Umbilical cord (tissue), 2 donors: ENCODE data around the gene HOOK2. TPM values are rescaled to one million over a fixed set of nuclear protein-coding genes. Genes with fewer than 3 reads are reported as not detected.

Experiments
- DNase-seq: peaks from one replicate; pipeline ENCODE4 v3.0.0-alpha.2; 2015; ENCODE audit warnings: low spot score
- total RNA-seq: library from RNA; depleted of rRNA; stranded (reverse); fragments of >200 nt; gene quantifications from one replicate; pipeline ENCODE4 v1.2.3, GENCODE V29; 2014; ENCODE audit warnings: low replicate concordance; ENCODE audit not compliant: insufficient read depth

Gene HOOK2
- total RNA-seq, 1 donor from 2014 or later: 17.1 TPM

DNA sequence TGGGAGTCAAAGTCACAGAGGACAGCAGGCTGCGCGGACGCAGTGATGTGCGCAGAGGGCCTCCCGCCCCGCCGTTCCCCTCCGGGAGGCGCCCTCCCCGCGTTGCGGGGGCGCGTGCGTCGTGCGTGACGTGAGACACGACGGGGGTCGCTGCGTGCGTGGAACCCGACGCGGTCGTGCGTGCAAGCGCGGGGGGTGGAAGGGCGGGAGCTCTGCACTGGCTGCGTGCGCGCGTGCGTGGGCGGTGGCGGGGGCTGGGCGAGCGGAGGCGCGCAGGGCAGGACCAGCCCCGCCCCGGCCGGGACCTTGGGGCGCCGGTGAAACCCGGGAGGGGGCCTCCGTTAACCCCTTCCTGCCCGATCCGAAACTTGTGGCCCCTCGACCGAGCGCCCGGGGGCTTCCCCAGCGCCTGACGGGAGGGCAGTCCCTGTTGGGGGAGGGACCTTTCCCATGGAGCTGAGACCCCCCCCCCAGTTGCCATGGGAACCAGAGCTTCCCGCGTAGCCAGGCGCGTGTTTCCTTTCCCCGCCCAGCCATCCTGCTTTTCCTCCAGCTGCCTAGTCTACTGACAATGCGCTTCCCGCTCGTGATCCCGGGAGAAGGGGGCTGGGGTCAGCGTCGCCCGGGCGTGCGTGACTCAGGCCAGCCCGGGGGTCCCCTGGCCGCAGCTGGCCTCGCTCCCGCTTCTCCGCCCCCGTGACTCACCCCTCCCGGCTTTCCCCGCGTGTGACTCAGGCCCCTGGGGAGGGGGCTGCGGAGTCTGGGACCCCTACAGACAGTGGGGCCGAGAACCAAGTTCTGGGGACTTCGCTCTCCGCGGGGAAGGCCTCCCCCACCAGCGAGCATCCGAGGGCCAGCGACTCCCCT is 7.3 kb upstream of the HOOK2 start:
- peak; percentile 93 for DNase-seq

DNA sequence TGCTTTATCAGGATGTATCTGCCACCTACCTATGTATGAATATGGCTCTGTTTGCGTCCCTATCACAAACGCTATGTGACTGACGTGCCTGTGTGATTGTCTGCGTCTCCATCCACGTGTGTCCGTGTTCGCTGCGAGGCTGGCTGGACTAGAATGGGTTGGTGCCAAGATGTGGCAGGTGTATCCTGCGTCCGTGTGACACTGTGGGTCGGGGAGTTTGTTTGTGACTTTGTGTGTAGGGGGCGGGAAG is 6.7 kb upstream of the HOOK2 start:
- no peak for DNase-seq

DNA sequence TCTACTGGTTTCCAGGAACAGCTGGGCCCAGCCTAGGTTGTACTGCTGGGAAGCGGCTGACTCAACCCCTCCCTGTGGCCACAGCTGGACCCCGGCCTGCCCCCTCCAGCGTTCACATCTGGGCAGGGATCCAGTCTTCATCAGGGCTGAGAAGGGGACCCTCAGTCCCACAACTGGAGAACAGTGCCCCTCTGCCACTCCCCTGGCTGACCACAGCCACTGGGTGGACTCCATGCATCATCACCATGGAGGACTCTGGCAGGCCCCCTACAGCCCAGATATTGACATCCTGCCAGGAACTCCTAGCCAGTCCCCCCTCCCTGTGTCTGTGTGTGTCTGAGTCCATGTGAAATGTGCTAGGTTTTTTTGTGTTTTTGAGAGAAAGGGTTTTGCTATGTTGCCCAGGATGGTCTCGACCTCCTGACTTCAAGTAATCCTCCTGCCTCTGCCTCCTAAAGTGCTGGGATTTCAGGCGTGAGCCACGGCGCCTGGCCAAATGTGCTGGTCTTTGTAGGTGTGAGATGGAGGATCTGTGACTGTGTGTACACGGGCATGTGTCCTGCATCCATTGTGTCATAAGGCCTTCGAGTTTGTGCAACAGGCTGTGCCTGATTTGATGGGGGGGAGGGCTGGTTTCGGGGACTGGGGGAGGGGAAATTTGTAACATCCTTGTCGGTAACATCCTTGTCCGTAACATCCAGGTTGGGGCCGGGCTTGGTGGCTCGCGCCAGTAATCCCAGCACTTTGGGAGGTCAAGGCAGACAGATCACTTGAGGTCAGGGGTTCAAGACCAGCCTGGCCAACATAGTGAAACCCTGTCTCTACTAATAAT is 4.0 kb upstream of the HOOK2 start:
- DNase-seq: peak; percentile 91

DNA sequence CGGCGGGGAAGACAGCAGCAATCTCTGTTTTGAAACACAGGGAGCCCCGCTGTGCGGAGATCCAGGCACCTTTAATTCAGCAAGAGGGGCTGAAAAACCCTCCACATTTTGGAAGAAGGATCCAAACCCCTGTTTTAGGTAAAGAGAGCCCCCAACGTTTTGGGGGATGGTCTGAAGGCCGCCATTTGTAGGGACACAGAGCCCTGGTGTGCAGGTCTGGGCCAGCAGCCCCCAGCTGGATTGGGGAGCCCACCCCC is 3.5 kb upstream of the HOOK2 start:
- no peak for DNase-seq

DNA sequence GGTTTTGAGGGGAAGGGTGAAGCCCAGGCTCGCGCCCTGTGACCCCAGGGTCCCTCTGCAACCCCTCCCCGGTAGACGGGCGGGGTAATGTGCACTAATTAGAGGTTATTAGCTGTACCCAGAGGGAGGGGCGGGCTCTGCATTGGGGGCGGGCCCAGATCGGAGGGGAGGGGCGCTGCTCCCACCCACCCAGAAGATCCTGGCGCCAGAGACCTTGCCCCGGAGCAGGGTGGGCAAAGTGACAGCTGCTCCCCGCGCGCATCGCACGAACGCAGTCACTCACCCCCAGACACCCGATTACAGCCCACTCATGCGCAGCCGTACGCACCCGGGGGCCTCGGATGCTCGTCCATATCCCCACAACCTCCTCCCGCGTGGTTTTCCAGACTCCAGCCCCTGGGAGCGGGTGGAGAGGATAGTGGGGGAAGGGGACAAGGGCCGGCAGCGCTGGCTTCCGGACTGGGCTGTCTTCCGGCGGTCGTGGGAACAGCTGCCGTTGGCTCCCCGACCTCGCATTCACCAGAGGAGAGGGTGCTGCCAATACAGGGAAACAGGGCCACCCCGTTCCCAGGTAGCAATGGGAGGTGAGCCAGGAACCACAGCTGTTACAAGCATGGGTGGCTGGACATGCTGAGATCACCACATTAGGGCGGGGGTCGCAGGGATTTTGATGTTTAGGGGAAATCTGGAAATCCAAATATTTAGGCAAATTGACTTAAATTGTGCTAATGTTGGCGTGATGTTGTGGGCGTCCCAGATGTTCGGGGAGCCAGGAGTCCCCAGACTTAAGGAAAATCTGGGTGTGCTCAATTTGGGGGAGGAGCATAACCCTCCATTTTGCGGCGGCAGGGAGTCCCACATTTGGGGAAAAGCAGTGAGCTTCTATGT is 2.9 kb upstream of the HOOK2 start:
- DNase-seq: peak; percentile 89

DNA sequence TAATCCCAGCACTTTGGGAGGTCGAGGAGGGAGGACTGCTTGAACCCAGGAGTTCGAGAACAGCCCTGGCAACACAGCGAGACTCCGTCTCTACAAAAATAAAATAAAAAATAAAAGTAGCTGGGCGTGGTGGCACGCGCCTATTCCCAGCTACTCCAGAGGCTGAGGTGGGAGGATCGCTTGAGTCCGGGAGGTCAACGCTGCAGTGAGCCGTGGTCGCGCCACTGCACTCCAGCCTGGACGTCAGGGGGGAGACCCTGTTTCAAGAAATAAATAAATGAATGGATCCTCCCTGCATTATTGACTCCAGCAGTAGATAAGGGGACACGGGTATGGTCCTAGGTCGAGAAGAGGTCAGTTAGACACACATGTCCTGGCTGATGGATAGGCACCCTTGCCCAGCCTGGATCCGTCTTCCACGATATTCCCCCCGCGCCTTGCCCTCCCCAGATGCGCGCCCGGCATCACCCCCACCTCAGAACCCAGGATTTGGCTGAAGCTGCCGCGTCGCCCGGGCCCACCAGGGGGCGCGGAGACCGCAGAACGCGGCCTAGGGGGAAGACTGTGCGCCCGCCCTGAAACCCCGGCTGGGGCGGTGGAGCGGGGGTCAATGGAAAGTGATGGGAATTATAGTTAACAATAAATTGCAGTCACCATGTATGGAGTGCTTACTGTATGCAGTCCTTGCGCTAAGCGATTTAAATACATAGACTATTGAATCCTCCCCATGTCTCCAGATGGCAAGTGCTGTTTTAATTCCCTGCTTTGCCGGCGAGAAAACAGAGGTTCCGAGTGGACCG is 2.1 kb upstream of the HOOK2 start:
- peak; percentile 88 for DNase-seq

DNA sequence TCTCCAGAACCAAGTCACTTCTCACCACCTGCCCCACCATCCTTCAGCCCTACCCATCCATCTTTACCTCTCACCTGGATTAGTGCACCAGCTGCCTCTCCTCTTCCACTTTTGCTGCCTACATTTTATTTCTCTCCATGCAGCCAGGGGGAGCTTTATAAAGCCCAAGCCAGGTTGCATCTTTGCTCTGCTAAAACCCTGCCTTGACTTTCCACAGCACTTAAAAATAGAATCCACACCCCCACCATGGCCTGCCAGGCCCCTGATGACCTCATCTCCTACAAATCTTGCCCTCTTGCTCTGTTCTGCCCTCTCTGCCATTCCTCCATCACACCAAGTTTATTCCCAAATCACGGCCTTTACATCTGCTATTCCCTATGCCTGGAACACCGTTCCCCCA is 1.8 kb downstream of the HOOK2 start:
- DNase-seq: peak; percentile 57

DNA sequence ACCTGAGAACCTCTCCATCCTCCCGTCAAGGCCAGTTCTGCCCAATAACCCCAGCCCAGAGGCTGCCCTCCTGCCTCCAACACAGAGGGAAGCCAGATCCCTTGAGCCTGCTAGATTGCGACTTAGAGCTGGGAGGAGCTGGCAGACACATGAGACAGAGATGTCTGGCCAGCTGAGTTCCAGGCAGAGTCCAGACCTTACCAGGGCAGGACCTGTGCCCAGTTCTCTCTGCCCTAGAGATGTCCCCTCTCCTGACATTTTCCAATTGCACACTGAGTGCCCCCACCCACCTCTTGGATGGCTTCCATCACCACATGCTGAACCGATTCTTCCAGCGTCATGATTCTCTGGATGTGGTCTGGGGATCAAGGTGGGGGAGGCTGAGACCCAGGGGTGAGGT is 3.0 kb downstream of the HOOK2 start:
- peak; percentile 58 for DNase-seq

DNA sequence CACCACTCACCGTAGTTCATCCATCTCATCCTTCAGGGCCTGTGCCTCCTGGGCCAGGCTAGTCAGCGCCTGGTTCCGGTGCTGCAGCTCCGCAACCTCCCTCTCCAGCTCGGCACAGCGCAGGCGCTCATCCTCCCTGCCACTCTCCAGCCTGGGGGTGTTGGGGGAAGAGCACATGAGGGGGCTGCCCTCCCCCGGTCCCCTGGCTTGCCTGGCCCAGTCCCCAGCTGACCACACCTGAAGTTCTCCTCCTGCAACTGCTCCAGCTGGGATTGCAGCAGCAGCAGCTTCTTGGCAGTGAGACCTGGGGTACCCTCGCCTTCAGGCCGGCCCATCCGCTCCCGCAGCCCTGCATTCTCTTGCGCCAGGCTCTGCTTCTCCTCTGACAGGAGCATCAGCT is 4.4 kb downstream of the HOOK2 start:
- no peak for DNase-seq

DNA sequence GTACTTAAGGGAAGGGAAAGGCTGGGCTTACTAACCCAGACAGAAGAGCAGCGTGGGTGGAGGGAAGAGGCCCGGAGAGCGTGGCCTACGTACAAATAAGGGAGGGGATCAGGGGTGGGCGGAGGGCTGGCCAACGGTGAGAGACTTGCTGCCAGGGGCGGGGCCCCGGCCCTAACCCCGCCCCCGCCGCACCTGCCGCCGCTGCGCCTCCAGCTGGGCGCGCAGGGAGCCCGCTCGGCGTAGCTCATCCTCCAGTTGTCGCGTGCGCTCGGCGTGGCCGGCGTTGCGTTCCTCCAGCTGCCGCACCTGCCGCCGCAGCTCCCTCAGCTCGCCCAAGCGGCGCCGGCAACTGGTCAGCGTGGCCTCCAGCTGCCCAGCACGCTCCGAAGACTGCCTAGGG is 5.7 kb downstream of the HOOK2 start:
- DNase-seq: peak; percentile 16

DNA sequence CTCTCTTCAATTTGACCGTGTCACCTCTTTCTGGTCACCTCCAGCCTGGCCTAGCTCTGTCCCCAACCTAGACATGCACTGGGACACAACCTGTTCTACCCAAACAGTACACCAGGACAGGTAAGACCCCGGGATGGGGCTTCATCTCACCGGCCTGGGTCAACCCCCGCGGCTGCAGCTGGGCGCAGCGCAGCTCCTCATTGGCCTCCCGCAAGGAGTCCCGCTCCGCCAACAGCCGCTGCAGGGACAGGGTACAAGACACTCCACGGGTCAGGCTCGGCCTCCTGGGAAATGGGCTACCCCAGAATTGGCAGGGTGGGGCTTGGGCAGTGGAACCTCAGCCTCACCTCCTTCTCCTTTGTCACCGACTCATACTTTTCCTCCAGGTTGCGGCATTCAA is 7.7 kb downstream of the HOOK2 start:
- no peak for DNase-seq

DNA sequence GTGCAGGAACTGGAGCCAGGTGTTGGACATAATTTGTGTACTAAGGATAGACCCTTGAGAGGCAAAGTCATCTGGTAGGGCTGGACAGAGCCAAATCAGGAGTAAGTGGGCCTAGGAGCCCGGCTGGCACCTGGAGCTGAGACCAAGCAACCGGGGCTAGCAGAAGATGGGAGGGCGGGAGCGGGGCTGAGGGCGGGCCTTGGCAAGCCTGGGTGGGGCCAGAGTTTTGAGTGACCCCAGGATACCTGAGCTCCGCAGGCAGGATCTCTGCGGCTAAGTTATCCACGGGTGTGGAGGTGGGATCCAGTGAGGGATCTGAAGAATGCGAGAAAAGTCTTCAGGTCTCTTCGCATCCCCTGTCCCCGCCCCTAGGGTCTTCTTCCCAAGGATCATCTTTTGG is 8.2 kb downstream of the HOOK2 start:
- no peak for DNase-seq

DNA sequence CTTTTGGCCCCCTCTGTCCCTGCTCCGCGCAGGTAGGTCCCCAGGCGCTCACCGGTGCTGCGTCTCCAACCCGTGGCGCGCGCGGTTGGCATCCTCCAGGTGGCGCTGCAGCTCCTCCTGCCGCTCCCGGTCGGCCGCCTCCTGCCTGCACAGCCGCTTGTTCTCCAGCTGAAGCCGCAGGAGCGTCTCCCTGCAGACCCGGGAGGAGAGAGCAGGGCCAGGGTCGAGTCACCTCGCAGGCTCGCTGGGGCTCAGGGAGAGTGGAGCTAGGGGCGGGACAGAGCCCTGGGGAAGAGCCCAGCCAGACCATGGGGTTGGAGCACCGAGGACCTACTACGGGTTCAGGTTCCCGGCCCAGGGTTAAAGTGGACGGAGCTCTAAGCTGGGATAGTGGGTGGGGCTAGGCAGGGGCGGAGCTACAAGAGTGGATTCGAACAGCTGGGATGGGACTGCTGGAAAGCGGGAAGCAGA is 9.3 kb downstream of the HOOK2 start:
- peak; percentile 61 for DNase-seq

DNA sequence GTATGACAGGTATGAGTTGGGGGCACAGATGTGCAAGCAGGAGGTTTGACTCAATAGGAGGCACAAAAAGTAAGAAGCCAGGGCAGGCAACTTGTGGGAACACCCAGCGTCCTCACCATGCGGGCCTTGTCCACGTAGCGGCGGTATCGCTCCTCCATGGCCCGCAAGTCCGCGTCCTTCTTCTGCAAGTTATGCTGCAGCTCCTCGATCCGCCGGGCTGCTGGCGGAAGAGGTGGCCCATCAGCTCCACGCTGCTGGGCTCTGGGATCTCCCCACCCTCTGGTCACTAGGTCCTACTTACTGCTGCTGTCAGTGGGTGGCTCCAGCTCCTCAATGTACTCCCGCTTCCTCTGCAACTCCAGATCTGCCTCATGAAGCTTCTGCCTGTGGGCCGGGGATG is 10.7 kb downstream of the HOOK2 start:
- DNase-seq: no peak

DNA sequence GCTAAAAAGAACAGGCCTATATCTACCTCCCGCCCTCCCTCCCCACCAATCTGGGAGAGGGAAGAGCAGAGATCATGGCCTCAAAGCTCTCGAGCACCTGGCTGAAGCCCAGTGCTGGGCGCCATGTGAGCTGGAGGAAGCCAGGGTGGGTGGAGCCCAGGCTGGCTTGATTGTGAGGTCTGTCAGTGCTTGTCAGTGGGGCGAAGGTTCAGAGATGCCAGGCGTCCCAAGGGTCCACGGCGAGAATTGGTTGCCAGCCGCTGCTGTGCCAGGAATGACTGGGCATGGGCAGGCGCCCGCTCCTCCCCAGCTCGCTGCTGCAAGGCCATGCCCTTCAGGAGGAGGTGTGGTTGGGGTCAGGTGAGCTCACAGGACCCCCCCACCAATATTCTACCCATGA is 12.3 kb downstream of the HOOK2 start:
- no peak for DNase-seq

DNA sequence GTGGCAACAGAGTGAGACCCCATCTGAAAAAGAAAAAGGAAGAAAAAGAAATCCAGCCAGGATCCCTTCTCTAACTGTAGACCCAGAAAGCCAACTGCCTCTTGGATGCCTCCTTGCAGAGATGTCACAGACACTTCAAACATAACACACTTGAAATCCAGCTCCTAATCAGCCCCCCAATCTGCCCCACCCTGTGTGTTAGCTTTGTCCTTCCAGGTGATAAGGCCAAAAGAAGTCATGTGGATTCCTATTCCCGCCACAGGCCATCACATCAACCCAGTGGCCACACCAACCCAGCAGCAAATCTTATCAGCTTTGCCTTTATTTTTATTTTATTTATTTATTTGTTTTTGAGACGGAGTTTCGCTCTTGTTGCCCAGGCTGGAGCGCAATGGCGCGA is 15.7 kb downstream of the HOOK2 start:
- no peak for DNase-seq

DNA sequence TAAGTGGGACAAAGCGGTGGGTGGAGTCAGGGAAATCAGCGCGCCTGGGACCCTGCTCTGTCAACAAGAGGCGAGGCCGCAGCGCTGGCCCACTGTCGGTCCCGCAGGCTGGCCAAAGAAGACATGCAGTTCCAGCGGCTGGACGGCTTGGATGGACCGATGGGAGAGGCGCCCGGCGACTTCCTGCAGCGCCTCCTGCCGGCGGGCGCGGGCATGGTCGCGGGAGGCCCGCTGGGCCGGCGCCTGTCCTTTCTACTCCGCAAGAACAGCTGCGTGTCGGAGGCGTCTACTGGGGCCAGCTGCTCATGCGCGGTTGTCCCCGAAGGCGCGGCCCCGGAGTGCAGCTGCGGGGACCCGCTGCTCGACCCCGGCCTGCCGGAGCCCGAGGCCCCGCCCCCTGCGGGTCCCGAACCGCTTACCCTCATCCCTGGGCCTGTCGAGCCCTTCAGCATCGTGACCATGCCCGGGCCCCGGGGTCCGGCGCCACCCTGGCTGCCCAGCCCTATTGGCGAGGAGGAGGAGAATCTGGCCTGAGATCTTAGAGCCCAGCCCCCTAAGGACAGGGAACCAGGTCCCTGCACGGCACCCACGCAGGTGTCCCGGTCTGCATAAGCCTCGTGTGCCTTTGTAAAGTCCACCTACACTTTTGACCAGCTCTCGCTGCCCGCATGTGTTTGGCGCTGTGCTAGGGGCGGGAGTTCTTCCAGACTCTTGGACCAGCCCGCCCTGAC is 17.6 kb downstream of the HOOK2 start:
- DNase-seq: peak; percentile 56

DNA sequence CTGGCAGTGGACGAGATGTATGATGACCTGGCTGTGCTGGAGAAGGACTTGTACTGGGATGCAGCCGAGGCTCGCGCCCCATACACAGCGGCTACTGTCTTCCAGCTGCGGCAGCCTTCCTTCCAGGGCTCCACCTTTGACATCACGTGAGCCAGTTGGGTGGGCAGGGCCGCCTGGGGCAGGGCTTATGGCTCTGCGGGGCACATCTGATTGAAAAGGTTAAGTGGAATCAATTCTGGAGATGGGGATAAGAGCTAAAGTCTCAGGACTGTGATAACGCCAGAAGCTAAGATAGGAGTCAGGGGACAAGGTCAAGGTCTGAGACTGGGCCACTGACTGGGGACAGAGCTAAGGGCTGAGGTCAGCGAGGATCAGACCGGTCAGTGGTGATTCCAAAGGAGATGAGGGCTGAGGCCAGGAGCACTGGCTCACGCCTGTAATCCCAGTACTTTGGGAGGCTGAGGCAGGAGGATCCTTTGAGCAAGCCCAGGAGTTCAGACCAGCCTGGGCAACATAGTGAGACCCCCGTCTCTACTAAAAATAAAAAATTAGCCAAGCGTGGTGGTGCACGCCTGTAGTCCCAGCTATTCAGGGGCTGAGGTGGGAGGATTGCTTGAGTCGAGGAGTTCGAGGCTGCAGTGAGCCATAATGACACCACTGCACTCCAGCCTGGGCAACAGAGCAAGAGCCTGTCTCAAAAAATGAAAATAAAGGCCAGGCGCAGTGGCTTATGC is 19.0 kb downstream of the HOOK2 start:
- DNase-seq: no peak

DNA sequence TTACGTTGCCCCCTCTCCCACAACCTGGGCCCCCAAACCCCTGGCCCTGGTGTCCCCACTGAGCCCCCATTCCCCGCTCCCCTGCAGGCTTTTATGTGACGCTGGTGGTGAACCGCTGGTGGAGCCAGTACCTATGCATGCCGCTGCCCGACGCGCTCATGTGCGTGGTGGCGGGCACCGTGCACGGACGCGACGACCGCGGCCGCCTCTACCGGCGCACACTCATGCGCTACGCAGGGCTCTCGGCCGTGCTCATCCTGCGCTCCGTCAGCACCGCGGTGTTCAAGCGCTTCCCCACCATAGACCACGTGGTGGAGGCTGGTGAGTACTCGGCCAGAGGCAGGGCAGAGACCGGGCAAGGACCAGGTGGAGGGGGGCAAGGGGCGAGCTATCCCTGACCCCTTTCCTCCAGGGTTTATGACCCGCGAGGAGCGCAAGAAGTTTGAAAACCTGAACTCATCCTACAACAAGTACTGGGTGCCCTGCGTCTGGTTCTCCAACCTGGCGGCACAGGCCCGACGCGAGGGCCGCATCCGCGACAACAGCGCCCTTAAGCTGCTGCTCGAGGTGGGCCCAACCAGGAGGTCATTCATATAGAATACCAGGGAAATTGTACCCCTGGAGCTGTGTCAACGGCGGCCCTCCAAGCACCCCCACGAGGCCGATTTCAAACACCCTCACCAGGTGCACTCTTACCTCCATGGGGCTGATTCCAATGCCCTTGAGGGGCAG is 20.7 kb downstream of the HOOK2 start:
- no peak for DNase-seq
